ENCODE results near the gene YIPF1.

GRCh38 chr1:53892911-53893310 lies 3.3 kb upstream of the YIPF1 start:
- TF ChIP-seq CTCF (conservative IDR thresholded peaks at IDR 0.05 in 1 of 2, IDR thresholded peaks at IDR 0.05 in 1 of 2; ENCODE audit: low read depth in 1 of 2, low read length in 2 of 2), result no peak
- no peak for TF ChIP-seq EZH2 (IDR thresholded peaks at IDR 0.05; ENCODE audit: low read length, missing control alignments)

Measured in fibroblast of lung (primary cell).